Smooth muscle cell (in vitro differentiated cells): ENCODE measurements around the gene CTIF. TPM values are rescaled to one million over a fixed set of nuclear protein-coding genes. Genes with fewer than 3 reads are reported as not detected.

ENCODE experiments used
- DNase-seq: peaks from one replicate; lab custom pipeline; 2025; ENCODE audit not compliant: unreplicated experiment; lab: John Stamatoyannopoulos, UW
- H2AFZ ChIP-seq: fragments of 200-600 bp; sonication (generic); 2 replicates; pipeline ENCODE4 v1.6.0; 2016; ENCODE audit warnings: antibody characterized with exemption, low read depth, mild to moderate bottlenecking
- H3F3A ChIP-seq: fragments of 200-600 bp; sonication (generic); 2 replicates; pipeline ENCODE4 v1.6.0; 2017; ENCODE audit warnings: antibody characterized with exemption, low read depth
- H3K27ac ChIP-seq: fragments of 200-600 bp; sonication (generic); 2 replicates; pipeline ENCODE4 v1.5.1; 2016; ENCODE audit warnings: low read depth, mild to moderate bottlenecking
- H3K27me3 ChIP-seq: fragments of 200-600 bp; sonication (generic); 2 replicates; pipeline ENCODE4 v1.6.1; 2016; ENCODE audit warnings: low read depth, mild to moderate bottlenecking
- H3K36me3 ChIP-seq: fragments of 200-600 bp; sonication (generic); 2 replicates; pipeline ENCODE4 v1.5.1; 2016; ENCODE audit warnings: low read depth
- H3K4me1 ChIP-seq: fragments of 200-600 bp; sonication (generic); 2 replicates; pipeline ENCODE4 v1.5.1; 2016; ENCODE audit warnings: low read depth
- H3K4me2 ChIP-seq: fragments of 200-600 bp; sonication (generic); 2 replicates; pipeline ENCODE4 v1.6.0; 2016; ENCODE audit warnings: mild to moderate bottlenecking
- H3K4me3 ChIP-seq: fragments of 200-600 bp; sonication (generic); 2 replicates; pipeline ENCODE4 v1.5.1; 2016; ENCODE audit warnings: mild to moderate bottlenecking
- H3K79me2 ChIP-seq: fragments of 200-600 bp; sonication (generic); 2 replicates; pipeline ENCODE4 v1.6.0; 2016; ENCODE audit warnings: low read depth, mild to moderate bottlenecking
- H3K9ac ChIP-seq: fragments of 200-600 bp; sonication (generic); 2 replicates; pipeline ENCODE4 v1.6.0; 2016; ENCODE audit warnings: low read depth
- H3K9me3 ChIP-seq: fragments of 200-600 bp; sonication (generic); replicated peaks from 2 replicates; pipeline ENCODE4 v1.5.1; 2016; ENCODE audit warnings: low read depth
- H4K20me1 ChIP-seq: fragments of 200-600 bp; sonication (generic); 2 replicates; pipeline ENCODE4 v1.6.0; 2016; ENCODE audit warnings: low read depth
- CTCF ChIP-seq: fragments of 200-600 bp; sonication (generic); IDR thresholded peaks from 2 replicates; pipeline ENCODE4 v1.5.1; 2017; ENCODE audit warnings: borderline replicate concordance, mild to moderate bottlenecking, antibody characterized with exemption; ENCODE audit not compliant: insufficient read depth, poor library complexity, severe bottlenecking
- whole genome bisulfite sequencing: methylation state at CpG from one replicate; pipeline ENCODE4 v1.1.7; 2016; ENCODE audit warnings: low lambda C conversion rate; 5-methylcytosine and 5-hydroxymethylcytosine counted together
- polyA plus RNA-seq: library from polyadenylated mRNA; unstranded; fragments of >200 nt; fragmentation: Nextera tagmentation; extraction: Ambion mirVana; gene quantifications from 2 replicates; pipeline ENCODE4 v1.2.1, GENCODE V29; 2016
- total RNA-seq: library from RNA; depleted of rRNA; stranded (reverse); fragments of >200 nt; gene quantifications from 2 replicates; pipeline ENCODE4 v1.2.3, GENCODE V29; 2014

The CTIF gene
- total and polyA plus RNA-seq, 2 experiments from 2014 or later, result 22.2 to 25.3 TPM

DNA sequence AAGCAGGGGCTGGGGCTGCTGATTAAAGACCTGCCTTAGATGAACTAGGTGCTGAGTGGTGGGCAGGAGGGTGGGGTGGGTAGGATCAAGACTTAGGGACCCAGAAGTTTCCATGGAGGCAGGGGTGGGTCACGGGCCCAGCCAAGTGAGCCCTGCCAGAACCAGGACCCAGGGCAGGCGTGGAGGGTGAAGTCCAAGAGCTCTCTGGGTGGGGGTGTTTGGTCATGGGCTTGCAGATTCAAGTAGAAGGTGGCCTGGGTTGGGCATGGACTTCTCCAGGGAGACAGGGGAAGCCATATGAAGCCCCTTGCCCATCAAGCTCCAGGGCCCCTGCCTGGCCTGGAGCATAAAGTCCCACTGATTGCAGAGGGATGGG lies 243.1 kb downstream of the CTIF start:
- Histone ChIP-seq H3K79me2 (peaks cover 23% of the 10 kb centered on the region), H3K9me3 (no peaks in the 10 kb centered on the region), H3F3A (peaks cover 42% of the 10 kb centered on the region), H3K4me2 (peak overlapping the region; percentile 69), H3K27ac (peak overlapping the region; percentile 97), H4K20me1 (no peaks in the 10 kb centered on the region), H3K27me3 (no peaks in the 10 kb centered on the region), H3K9ac (peak overlapping the region; percentile 82), H2AFZ (no peak overlapping the region), H3K4me3 (peak overlapping the region; percentile 19), H3K36me3 (no peaks in the 10 kb centered on the region), H3K4me1 (peaks cover 59% of the 10 kb centered on the region)
- WGBS, result 48% methylated on average over 2 of the region's 2 CpGs
- TF ChIP-seq CTCF, result no peak
- no peak for DNase-seq

GRCh38 chr18:48782381-48782861 lies 243.6 kb downstream of the CTIF start:
- Histone ChIP-seq H3K9ac (peak overlapping the region; percentile 82), H3K4me2 (peak overlapping the region; percentile 69)

GRCh38 chr18:48783616-48784520 lies 245.0 kb downstream of the CTIF start:
- Histone ChIP-seq H3K27me3 (no peaks in the 10 kb centered on the region), H3K4me3 (no peak overlapping the region), H3K27ac (peak overlapping the region; percentile 97), H3K4me2 (peak overlapping the region; percentile 69), H3K36me3 (no peaks in the 10 kb centered on the region), H3K4me1 (peaks cover 54% of the 10 kb centered on the region), H3K9me3 (no peaks in the 10 kb centered on the region), H3K79me2 (peaks cover 22% of the 10 kb centered on the region), H3K9ac (peak overlapping the region; percentile 53), H4K20me1 (no peaks in the 10 kb centered on the region), H2AFZ (no peak overlapping the region), H3F3A (peaks cover 38% of the 10 kb centered on the region)
- no peak for TF ChIP-seq CTCF
- no peak for DNase-seq
- WGBS, result 74% methylated on average over 23 of the region's 24 CpGs

More at GRCh38 chr18:48782381-48782861, 243.6 kb downstream of the CTIF start:
- no peaks in the 10 kb centered on the region for H4K20me1 ChIP-seq
- peak overlapping the region; percentile 97 for H3K27ac ChIP-seq
- peaks cover 44% of the 10 kb centered on the region for H3F3A ChIP-seq
- H3K4me3 ChIP-seq, result no peak overlapping the region
- WGBS, result 25% methylated on average over 11 of the region's 11 CpGs
- peaks cover 23% of the 10 kb centered on the region for H3K79me2 ChIP-seq
- DNase-seq, result no peak
- H3K9me3 ChIP-seq, result no peaks in the 10 kb centered on the region
- no peak overlapping the region for H2AFZ ChIP-seq
- no peaks in the 10 kb centered on the region for H3K36me3 ChIP-seq
- H3K27me3 ChIP-seq, result no peaks in the 10 kb centered on the region
- H3K4me1 ChIP-seq, result peaks cover 62% of the 10 kb centered on the region
- TF ChIP-seq CTCF, result no peak

GRCh38 chr18:48784656-48785055 lies 245.8 kb downstream of the CTIF start:
- Histone ChIP-seq H3F3A (peaks cover 37% of the 10 kb centered on the region), H3K4me3 (no peak overlapping the region), H3K9ac (no peak overlapping the region), H2AFZ (no peak overlapping the region), H3K27ac (peak overlapping the region; percentile 97), H3K9me3 (no peaks in the 10 kb centered on the region), H3K4me2 (no peak overlapping the region), H3K4me1 (peaks cover 46% of the 10 kb centered on the region), H3K27me3 (no peaks in the 10 kb centered on the region), H3K79me2 (peaks cover 18% of the 10 kb centered on the region), H3K36me3 (no peaks in the 10 kb centered on the region), H4K20me1 (no peaks in the 10 kb centered on the region)
- no peak for DNase-seq
- TF ChIP-seq CTCF, result no peak
- 93% methylated on average over 5 of the region's 5 CpGs for WGBS
